Endometrium (tissue), 2 donors: Measurements from ENCODE around the gene BLTP2.
"Not testable (repeated sequence)": the region's sequence is repeated elsewhere in the genome, so short reads cannot be mapped to it uniquely, and the experiment has no call there.

ENCODE experiments used
- FAIRE-seq: peaks from 2 replicates; lab custom pipeline; 2012; peaks lifted over from hg19 to GRCh38; lab: Jason Lieb, UNC
- donor health status: control.
- donor health status: control.

Gene BLTP2

DNA sequence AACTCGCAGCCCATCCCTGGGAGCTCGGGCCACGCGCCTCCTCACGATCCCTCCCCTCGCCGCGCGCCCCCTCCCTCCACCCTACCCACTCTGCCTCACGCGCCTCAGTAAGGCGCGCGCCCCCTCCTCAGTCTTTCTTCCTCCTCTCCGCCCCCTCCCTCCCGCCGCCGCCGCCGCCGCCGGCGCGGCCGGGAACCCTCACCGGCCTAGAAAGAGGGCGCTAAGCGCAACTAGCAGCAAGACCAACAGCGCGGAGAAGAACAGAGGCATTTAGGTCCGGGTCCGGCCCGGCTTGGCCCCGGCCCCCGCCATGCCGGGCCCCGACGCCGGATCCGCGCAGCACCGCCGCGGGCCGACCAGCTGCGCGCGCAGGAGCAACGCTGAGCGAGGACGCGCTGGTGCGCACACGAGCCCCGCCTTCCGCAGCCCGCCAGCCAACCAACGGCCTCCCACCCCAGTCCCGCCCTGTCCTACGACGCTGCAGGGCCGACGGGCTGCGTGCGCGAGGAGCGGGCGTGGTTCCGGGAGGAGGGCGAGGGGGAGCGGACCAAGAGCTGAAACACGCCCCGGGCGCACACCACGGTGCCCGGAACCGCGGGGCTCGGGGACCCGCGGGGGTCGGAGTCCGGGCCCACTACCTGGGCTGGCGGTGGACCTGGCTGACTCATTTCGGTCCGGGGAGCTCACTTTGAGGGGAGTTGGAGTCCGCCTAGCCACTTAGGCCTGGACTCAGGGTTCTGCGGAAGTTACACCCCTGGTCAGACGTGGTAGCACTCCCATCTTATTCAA lies at the start of gene BLTP2:
TSS of gene BLTP2 (minus strand) at position 372 of the 789 bp plus-strand sequence. CDS start at position 270, 102 bp downstream.
- no peak for FAIRE-seq

DNA sequence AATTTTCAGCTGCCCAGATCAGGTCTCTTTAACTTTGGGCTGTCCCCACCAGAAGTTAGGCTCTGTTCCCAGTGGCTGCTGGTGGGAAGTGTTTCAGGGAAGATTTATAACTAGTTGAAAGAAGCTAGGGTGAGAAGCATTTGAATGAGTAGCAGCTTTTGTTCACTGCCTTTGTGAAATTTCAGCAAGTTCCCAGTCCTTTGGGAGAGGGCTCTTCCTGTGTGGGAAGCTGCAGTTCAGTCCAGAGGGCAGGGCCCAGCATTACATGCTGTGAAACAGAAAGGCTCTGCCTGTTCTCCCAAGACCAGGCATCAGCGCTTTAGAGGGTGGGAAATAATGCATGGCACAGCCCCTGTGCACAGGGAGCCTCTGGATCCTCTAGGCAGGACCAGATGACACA lies 48.9 kb upstream of the BLTP2 start:
- FAIRE-seq, result no peak

DNA sequence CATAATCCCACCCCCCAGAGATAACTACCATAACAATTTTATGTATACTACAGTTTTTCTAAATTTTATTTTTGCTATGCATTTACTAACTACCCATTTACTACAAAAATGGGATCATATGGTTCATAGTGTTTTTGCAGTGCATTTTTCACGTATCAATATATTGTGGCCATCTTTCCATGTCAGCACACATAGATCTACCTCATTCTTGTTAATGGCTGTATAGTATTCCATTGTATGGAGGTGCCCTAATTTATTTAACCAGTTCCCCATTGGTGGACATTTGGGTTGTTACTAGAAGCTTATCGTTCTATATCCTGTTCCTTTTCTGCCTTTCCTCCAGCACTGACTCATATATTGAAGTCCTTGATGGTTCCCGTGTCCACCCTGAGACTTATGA lies 44.1 kb upstream of the BLTP2 start:
- no peak for FAIRE-seq

DNA sequence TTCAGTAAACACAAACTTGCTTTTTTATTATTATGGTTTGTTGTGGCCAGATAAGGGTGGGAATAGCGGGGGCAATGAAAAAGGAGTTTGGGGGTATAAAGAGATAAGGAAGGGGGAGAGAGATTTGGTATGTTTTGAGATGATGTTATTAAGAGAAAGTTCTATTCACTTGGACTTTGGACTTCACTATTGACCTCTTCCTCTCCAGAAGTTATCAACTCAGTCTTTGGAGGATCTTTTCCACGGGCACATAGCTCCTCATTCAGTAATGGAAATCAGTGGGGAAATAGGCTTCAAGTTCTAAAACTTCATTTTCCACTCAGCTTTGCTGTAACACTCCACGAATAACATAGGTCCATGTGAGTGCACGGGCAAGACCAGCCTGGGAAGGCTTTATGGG lies 43.5 kb upstream of the BLTP2 start:
- no peak for FAIRE-seq

DNA sequence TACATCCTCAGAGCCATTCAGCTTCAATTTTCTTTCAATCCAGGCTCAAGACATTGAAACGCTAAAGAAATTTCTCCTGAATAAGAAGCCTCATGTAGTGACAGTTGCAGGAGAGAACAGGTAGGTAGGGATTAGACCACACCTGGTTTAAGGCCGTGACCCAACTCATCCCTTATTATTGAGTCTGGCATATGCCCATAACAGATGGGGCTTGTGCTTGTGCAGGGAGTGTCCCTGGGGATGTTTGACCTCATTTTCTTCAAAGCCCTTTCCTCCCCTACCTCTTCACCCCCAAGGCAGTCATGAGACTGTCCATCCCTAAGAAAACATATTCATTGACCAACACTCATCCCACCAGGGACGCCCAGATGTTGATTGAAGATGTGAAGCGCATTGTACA lies 41.3 kb upstream of the BLTP2 start:
- FAIRE-seq, result no peak

DNA sequence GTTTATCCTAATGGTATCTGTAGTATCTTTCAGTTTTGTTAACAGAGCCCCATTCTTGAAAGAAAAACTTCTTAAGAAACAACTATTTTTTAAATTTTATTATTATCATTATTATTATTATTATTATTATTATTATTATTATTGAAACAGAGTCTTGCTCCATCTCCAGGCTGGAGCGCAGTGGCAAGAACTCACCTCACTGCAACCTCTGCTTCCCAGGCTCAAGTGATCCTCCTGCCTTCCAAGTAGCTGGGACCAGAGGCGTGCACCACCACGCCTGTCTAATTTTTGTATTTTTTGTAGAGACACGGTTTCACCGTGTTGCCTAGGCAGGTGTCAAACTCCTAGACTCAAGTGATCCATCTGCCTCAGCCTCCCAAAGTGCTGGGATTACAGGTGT lies 40.4 kb upstream of the BLTP2 start:
- FAIRE-seq, result no peak

DNA sequence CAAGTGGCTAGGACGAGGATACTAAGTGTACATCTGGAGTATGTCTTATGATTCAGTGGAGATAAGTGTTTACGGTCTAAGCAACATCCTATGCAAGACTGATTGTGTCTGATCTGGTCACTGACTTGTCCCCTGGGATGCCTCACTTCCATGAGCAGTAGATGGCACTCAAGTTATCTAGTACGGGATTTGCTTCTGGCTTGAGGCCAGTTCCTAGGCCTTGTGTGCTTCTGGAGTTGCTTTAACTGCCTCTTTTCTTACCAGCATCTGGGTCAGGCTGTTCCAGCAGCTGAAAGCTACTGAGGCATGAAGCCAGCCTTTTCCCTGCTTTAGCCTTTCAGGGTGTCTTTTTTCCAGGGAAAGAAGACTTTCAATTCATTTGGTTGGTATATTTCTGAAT lies 40.0 kb upstream of the BLTP2 start:
- no peak for FAIRE-seq

DNA sequence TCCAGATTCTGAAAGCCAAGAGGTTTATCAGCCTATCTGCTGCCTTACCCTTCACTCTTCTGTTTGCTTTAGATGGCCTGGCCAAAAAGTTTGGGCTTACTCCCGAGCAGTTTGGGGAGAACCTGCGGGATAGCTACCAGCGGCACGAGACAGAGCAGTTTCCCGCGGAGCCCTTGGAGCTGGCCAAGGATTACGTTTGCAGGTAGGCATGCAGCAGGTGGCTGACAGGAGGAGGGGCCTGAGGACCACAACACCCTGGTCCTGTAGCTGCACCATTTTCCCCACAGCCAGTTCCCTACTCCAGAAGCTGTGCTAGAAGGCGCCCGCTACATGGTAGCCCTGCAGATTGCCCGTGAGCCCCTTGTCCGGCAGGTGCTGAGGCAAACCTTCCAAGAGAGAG lies 37.7 kb upstream of the BLTP2 start:
- no peak for FAIRE-seq

DNA sequence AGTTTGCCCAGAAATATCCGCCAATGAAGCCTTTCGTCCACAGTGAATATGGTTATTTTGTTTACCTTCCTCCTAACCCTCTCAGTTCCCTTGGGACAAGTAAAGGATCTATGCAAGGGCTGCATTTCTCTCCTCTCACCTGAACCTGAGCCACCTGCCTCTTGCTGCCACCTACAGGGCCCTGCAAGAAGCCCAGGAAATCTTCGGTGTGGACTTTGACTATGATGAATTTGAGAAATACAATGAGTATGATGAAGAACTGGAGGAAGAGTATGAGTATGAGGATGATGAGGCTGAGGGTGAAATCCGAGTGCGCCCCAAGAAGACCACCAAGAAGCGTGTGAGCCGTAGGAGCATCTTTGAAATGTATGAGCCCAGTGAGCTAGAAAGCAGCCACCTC lies 31.0 kb upstream of the BLTP2 start:
- FAIRE-seq, result no peak

DNA sequence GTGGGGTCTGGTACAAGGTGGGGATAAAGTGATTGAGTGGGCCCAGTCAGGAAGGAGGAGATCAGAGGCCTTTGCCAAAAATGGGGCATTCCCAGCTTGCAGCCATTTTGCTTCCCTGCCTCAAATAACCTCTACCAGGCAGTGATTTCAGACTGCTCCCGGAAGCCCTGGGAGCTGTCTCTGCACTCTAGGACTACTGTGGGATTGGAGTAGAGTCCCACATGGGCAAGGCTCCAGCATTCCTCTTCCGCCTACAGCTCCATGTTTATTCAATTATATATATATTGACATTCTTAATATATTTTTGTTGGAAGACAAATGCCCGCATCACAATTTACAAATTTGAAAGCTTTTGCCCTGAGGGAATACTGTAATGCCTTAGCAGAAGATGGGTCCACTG lies 30.5 kb upstream of the BLTP2 start:
- FAIRE-seq, result no peak

DNA sequence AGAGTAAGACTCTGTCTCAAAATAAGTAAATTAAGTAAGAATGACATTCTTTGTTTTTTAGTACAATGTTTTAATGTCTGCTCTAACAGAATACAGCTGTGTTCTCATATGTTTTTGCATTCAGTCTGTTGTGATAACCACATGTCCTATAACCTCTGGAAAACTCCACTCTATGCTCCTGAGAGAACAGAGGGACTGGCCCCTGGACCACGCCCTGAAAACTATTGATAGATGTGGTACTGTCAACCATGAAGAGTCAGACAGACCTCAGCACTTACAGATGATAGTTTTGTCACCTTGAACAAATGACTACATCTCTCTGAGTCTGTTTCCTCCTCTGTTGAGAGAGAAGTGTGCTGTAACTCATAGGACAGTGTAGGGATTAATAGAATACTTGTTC lies 25.0 kb upstream of the BLTP2 start:
- no peak for FAIRE-seq

DNA sequence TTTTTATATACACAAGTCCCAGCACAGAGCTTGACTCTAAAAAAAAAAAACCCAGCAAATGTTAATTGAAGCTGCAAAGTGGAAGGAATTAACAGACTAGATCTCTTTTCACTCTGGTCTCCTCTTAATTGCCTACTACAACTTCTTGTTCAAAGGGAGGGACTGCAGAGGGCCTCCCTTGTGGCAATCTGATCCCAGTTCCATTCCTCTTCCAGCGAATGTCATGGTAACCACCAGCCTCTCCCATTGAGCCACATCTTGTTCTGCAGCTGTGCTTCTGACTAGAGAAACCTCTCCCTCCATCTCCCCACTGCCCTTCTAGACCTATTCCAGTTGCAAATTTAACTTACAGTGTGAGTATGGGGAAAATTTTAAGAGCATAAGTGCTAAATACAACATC lies 22.9 kb upstream of the BLTP2 start:
- FAIRE-seq, result no peak

DNA sequence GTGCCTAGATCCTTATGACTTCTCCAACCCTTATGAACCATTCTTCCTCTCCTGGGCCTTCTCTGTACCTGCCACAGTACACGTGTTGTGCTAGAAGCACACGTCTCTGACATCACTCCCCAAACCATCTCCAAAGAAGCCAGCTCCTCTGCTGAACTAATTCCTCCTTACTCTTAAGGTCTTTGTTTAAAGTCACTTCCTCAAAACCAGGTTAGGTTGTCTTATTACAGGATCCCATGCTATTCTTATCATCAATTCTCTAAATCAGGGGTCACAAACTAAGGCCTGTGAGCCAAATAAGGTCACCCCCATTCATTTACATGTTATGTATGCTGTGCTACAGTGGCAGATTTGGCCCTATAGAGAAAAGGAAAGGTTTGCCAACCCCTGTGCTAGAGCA lies 21.0 kb upstream of the BLTP2 start:
- no peak for FAIRE-seq

DNA sequence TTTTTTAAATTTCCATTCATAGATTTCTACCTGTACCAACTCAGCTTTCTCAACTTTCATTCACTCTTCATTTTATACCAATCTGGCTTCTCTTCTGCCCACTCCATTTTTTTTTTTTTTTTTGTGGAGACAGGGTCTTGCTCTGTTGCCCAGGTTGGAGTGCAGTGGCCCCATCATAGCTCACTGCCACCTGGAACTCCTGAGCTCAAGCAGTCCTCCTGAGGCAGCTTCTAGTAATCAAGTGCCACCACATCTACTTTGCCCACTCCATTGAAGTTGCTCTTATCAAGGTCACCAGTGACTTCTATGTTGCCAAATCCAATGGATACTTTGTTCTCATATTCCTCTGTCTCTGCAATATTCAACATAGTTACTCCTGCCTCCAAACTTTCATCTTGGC lies 18.8 kb upstream of the BLTP2 start:
- no peak for FAIRE-seq

DNA sequence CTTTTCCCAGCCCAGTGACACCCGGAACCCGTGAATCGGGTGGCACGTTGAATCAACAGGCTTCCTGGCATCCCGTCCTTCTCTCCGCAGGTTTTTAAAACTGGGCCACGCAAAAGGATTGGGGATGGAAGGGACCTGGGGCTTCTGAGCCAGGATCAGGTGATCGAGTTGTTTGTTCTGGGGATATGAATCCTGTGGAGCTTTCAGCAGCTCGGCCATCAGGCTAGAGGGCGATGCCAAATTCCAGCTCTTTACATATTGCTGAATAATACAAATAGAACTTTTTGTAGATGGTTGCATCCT lies 17.5 kb upstream of the BLTP2 start:
- no peak for FAIRE-seq

DNA sequence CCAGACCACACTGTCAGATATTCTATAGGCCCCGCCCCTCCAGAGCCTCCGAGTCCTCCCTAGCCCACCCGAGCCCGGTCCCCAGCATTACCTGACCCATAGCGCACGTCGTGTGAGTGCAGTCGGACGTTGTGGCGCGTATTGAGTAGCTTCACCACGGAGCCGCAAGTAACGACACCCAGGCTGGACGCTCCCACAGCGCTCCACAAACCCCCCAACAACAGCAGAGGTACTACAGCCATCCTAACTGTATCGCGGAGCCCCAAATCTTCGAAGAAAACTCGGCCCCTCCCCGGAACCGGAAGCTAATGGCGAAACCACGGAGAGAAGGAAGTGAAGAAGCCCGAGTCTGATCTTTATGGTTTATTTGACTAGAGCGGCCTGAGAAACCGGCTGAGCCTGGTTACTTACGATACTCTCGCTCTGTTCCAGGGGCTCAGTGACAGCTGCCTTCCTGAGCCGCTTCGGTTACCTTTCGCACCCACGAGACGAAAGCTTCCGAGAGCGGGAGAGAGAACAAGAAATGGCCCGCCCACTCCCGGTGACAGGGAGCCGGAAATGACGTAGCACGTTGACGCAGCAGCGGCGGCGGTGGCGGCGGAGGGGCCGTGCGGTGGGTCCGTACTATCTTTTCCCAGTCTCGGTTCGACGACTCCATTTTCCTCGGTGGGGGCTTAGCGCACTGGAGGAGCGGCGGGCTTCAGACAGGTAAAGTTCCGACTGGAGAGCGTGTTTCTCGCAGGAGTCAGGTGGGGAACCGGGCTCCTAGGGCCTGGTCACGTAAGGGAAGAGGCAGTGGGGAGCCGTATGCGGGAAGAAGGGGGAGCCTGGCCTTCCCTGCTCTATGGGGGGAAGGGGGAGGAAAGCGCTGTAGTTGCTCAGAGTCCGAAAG lies 16.9 kb upstream of the BLTP2 start, which contains the start of the genes SDF2 and SUPT6H:
TSS of gene SDF2 (minus strand) at position 272 of the 892 bp plus-strand sequence. CDS start at position 242, 30 bp downstream.
TSS of gene SUPT6H (plus strand) at position 571 of the 892 bp plus-strand sequence. CDS start 11,197 bp downstream, outside the sequence.
- no peak for FAIRE-seq

DNA sequence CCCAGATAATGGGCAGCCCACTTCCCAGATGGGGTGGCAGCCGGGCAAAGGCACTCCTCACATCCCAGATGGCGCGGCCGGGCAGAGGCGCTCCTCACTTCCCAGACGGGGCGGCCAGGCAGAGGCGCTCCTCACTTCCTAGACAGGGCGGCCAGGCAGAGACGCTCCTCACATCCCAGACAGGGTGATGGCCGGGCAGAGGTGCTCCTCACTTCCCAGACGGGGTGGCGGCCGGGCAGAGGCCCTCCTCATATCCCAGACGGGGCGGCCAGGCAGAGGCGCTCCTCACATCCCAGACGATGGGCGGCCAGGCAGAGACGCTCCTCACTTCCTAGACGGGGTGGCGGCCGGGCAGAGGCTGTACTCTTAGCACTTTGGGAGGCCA lies 14.5 kb upstream of the BLTP2 start:
- FAIRE-seq, result not testable (repeated sequence)

DNA sequence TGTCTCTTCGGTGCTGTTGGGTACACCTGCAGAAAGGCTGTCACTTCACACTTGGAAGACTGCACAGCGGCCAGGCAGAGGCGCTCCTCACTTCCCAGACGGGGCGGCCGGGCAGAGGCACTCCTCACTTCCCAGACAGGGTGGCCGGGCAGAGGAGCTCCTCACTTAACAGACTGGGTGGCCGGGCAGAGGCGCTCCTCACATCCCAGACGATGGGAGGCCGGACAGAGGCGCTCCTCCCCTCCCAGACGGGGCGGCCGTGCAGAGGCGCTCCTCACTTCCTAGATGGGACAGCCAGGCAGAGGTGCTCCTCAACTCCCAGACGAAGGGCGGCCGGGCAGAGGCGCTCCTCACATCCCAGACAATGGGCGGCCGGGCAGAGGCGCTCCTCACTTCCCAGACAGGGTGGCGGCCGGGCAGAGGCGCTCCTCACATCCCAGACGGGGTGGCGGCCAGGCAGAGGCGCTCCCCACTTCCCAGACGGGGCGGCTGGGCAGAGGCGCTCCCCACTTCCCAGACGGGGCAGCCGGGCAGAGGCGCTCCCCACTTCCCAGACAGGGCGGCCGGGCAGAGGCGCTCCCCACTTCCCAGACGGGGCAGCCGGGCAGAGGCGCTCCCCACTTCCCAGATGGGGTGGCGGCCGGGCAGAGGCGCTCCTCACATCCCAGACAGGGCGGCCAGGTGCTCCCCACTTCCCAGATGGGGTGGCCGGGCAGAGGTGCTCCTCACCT lies 14.0 kb upstream of the BLTP2 start:
- not testable (repeated sequence) for FAIRE-seq

DNA sequence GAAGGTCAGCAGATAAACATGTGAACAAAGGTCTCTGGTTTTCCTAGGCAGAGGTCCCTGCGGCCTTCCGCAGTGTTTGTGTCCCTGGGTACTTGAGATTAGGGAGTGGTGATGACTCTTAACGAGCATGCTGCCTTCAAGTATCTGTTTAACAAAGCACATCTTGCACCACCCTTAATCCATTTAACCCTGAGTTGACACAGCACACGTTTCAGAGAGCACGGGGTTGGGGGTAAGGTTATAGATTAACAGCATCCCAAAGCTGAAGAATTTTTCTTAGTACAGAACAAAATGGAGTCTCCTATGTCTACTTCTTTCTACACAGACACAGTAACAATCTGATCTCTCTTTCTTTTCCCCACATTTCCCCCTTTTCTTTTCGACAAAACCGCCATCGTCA lies 13.4 kb upstream of the BLTP2 start:
- not testable (repeated sequence) for FAIRE-seq

DNA sequence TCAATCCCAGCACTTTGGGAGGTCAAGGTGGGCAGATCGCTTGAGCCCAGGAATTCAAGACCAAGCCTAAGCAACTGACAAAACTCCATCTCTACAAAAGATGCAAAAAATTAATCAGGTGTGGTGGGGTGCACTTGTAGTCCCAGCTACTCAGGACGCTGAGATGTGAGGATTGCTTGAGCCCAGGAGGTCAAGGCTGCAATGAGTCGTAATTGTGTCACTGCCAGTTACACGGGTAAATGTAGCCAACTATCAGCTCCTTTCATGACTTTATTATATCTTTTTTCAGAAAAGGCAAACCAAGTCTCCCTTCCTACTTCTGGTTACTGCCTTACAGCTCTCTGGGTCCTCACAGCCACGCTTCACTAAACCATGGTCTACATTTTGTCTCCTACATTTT lies 12.8 kb upstream of the BLTP2 start:
- FAIRE-seq, result no peak

DNA sequence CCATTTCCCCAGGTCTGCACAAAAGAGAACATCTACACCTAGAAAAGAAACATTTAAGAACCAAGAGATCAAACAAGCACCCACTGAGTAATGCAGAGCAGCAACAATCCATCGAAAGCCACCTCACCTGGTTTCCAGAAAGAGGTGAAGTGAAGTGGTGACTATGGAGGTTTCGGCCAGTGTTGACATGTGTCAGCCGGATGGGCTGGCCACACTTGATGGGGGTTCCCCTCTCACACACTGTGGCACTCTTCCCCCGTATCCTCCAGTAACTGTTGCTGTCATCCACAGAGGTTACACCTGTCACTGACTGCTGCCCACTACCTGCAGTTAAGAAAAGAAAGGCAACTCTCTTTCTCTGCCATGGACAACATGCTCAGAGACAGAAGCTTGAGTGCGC lies 10.2 kb upstream of the BLTP2 start:
- FAIRE-seq, result no peak

DNA sequence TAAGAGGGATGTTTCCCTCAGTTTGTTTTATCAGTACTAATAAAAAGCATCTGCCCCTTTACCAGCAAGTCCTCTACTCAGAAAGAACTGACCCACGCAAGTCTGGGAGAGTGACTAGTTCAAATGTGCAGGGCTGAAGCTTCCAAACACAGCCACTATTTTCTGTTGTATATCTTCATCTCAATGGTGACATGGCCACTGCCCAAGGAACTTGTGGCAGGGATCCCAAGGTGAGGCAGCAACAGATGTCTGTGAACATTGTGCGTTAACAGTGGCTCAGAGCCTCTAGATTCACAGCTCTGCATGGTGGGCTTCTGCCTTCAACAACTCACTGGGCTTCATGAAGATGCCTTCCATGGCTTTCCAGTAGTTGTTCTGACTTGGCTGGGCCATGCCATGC lies 3.7 kb upstream of the BLTP2 start:
- no peak for FAIRE-seq
